HEK293 (cell line): Measurements from ENCODE around the gene RHOF.

Experiments used
- CTCF ChIA-PET: fragments of 350-600 bp; formaldehyde crosslinking; extraction: SDS; loops from one replicate; lab custom pipeline; 2021; ENCODE audit warnings: antibody characterized with exemption; lab: Yijun Ruan, JAX
- POLR2A ChIA-PET: fragments of 300-600 bp; formaldehyde crosslinking; extraction: SDS; loops from one replicate; lab custom pipeline; 2020; ENCODE audit warnings: antibody characterized with exemption, inconsistent platforms; lab: Yijun Ruan, JAX
- H3K27ac ChIP-seq: fragments of 200-500 bp; sonication (Bioruptor generic); 2 replicates; pipeline ENCODE4 v1.5.1; 2014; ENCODE audit warnings: low read depth, low read length, control low read depth, inconsistent platforms; ENCODE audit errors: extremely low read depth
- H3K36me3 ChIP-seq, 2 experiments: fragments of 200-500 bp in 1 of 2; sonication (Bioruptor generic) in 1 of 2; 1 replicate in 1 of 2; 2 replicates in 1 of 2; pipeline ENCODE4 v1.5.1; 2014 to 2017; ENCODE audit warnings: inconsistent platforms in 2 of 2, low read length in 2 of 2; ENCODE audit not compliant: control insufficient read depth in 2 of 2, insufficient read depth in 1 of 2
- H3K4me1 ChIP-seq: fragments of 200-500 bp; sonication (Bioruptor generic); 2 replicates; pipeline ENCODE4 v1.5.1; 2014; ENCODE audit warnings: mild to moderate bottlenecking, low read length, inconsistent platforms; ENCODE audit not compliant: control insufficient read depth, insufficient read depth
- H3K4me3 ChIP-seq: 2 replicates; pipeline ENCODE4 v1.5.1; 2011; ENCODE audit warnings: low read depth, mild to moderate bottlenecking, control low read depth, low read length, moderate library complexity
- H3K9me3 ChIP-seq: fragments of 200-500 bp; sonication (Bioruptor generic); 2 replicates; pipeline ENCODE4 v1.5.1; 2014; ENCODE audit warnings: low read depth, low read length, inconsistent platforms; ENCODE audit not compliant: control insufficient read depth, insufficient read depth
- HOXA7 ChIP-seq: sonication (generic); formaldehyde crosslinking; IDR thresholded peaks from 2 replicates; pipeline ENCODE4 v1.8.1; 2022; ENCODE audit warnings: missing genetic modification reagents, borderline replicate concordance
- KLF10 ChIP-seq: fragments of 450-650 bp; IDR thresholded peaks from 2 replicates; pipeline ENCODE4 v1.5.1; 2018; ENCODE audit warnings: missing biosample characterization, mild to moderate bottlenecking, missing genetic modification characterization
- PRDM1 ChIP-seq: fragments of 450-650 bp; formaldehyde crosslinking; IDR thresholded peaks from 2 replicates; pipeline ENCODE4; 2016; ENCODE audit warnings: missing biosample characterization, missing genetic modification characterization
- ZBTB17 ChIP-seq: fragments of 450-650 bp; formaldehyde crosslinking; IDR thresholded peaks from 2 replicates; pipeline ENCODE4 v1.5.1; 2016; ENCODE audit warnings: missing biosample characterization, missing genetic modification characterization
- ZNF184 ChIP-seq: fragments of 450-650 bp; IDR thresholded peaks from 2 replicates; pipeline ENCODE4 v1.5.1; 2018; ENCODE audit warnings: missing biosample characterization, mild to moderate bottlenecking, missing genetic modification characterization
- ZNF391 ChIP-seq: fragments of 450-650 bp; formaldehyde crosslinking; IDR thresholded peaks from 2 replicates; pipeline ENCODE4 v1.5.1; 2016; ENCODE audit warnings: low read depth, missing biosample characterization, missing genetic modification characterization, borderline replicate concordance
- ZNF394 ChIP-seq: fragments of 450-650 bp; formaldehyde crosslinking; IDR thresholded peaks from 2 replicates; pipeline ENCODE4 v1.5.1; 2016; ENCODE audit warnings: missing biosample characterization, missing genetic modification characterization, mild to moderate bottlenecking, moderate library complexity, borderline replicate concordance
- ZNF404 ChIP-seq: fragments of 450-650 bp; formaldehyde crosslinking; IDR thresholded peaks from 2 replicates; pipeline ENCODE4 v1.5.1; 2017; ENCODE audit warnings: missing biosample characterization, missing genetic modification characterization
- ZNF501 ChIP-seq: fragments of 450-650 bp; formaldehyde crosslinking; IDR thresholded peaks from 2 replicates; pipeline ENCODE4 v1.5.1; 2016; ENCODE audit warnings: missing biosample characterization, missing genetic modification characterization
- ZNF621 ChIP-seq: fragments of 450-650 bp; formaldehyde crosslinking; IDR thresholded peaks from 2 replicates; pipeline ENCODE4 v1.5.1; 2017; ENCODE audit warnings: missing biosample characterization, missing genetic modification characterization
- ZNF791 ChIP-seq: fragments of 450-650 bp; formaldehyde crosslinking; IDR thresholded peaks from 2 replicates; pipeline ENCODE4 v1.5.1; 2016; ENCODE audit warnings: missing biosample characterization, missing genetic modification characterization
- ZXDB ChIP-seq: fragments of 450-650 bp; formaldehyde crosslinking; IDR thresholded peaks from 2 replicates; pipeline ENCODE4 v1.5.1; 2016; ENCODE audit warnings: missing biosample characterization, missing genetic modification characterization
- TF ChIP-seq, protein P1 (sequence below): fragments of 450-650 bp; formaldehyde crosslinking; IDR thresholded peaks from 2 replicates; pipeline ENCODE4 v1.5.1; 2016; ENCODE audit warnings: missing biosample characterization, missing genetic modification characterization
- TF ChIP-seq, protein P2 (sequence below): fragments of 450-650 bp; formaldehyde crosslinking; IDR thresholded peaks from 2 replicates; pipeline ENCODE4 v1.5.1; 2016; ENCODE audit warnings: missing biosample characterization, missing genetic modification characterization
- TF ChIP-seq, protein P3 (sequence below): fragments of 450-650 bp; formaldehyde crosslinking; conservative IDR thresholded peaks from 2 replicates; pipeline ENCODE4 v1.5.1; 2016; ENCODE audit warnings: low read depth, missing biosample characterization, missing genetic modification characterization
- TF ChIP-seq, protein P4 (sequence below): fragments of 450-650 bp; formaldehyde crosslinking; IDR thresholded peaks from 2 replicates; pipeline ENCODE4 v1.5.1; 2016; ENCODE audit warnings: missing biosample characterization, missing genetic modification characterization
- TF ChIP-seq, protein P5 (sequence below): fragments of 450-650 bp; formaldehyde crosslinking; IDR thresholded peaks from 2 replicates; pipeline ENCODE4 v1.5.1; 2016; ENCODE audit warnings: missing biosample characterization, missing genetic modification characterization
- TF ChIP-seq, protein P6 (sequence below): fragments of 450-650 bp; formaldehyde crosslinking; IDR thresholded peaks from 2 replicates; pipeline ENCODE4 v1.5.1; 2016; ENCODE audit warnings: missing biosample characterization, missing genetic modification characterization
- TF ChIP-seq, protein P7 (sequence below): fragments of 450-650 bp; IDR thresholded peaks from 2 replicates; pipeline ENCODE4 v1.5.1; 2018; ENCODE audit warnings: missing biosample characterization, missing genetic modification characterization

The RHOF gene

DNA sequence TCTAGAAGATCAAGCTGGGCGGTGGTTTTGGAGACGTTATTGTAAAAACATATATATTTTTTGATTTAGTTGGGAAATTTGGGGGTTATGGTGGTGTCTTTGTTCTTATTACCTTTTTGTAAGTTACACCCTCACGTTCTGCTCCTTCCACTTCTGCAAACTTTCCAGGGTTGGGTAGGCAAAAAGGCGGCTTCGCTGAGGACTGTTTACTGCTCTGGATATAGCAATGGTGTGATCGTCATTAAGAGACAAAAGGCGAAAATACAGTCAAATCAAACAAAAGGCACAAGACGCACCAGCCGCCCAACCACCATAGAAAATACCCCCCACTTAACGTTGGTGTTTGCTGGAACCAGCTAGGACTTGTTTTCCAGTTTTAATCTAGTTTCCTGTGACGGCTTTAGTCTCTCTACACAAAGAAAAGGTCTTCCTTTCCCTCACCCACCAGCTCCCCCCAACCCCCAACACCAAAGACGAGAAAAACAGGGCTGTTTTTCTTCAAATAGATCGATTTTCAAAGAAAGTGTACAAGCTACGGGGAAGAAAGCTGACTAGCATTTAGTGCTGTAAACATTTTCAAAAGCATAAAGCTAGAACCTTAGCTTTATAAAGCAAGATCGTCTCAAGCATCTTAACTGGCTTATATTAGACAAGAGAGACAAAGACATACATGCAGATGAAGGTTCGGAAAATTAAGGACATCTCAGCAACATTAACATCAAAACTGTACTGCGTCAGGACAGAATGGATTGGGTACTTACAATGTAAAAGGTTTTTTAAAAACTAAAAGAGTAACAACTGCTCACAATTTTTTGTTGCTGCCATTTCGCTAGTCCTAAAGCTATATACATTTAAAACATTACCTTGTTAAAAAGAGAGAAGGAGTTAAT lies 8.4 kb upstream of the RHOF start (continued):
- TF ChIP-seq, protein P1, sequence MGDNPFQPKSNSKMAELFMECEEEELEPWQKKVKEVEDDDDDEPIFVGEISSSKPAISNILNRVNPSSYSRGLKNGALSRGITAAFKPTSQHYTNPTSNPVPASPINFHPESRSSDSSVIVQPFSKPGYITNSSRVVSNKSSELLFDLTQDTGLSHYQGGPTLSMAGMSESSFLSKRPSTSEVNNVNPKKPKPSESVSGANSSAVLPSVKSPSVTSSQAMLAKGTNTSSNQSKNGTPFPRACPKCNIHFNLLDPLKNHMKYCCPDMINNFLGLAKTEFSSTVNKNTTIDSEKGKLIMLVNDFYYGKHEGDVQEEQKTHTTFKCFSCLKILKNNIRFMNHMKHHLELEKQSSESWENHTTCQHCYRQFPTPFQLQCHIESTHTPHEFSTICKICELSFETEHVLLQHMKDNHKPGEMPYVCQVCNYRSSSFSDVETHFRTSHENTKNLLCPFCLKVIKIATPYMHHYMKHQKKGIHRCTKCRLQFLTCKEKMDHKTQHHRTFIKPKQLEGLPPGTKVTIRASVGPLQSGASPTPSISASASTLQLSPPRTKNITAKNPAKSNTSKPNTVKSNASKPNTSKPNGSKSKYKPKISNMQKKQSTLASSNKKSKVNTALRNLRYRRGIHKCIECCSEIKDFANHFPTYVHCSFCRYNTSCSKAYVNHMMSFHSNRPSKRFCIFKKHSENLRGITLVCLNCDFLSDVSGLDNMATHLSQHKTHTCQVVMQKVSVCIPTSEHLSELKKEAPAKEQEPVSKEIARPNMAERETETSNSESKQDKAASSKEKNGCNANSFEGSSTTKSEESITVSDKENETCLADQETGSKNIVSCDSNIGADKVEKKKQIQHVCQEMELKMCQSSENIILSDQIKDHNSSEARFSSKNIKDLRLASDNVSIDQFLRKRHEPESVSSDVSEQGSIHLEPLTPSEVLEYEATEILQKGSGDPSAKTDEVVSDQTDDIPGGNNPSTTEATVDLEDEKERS (tag by site-specific recombination), result no peak
- TF ChIP-seq, protein P2, sequence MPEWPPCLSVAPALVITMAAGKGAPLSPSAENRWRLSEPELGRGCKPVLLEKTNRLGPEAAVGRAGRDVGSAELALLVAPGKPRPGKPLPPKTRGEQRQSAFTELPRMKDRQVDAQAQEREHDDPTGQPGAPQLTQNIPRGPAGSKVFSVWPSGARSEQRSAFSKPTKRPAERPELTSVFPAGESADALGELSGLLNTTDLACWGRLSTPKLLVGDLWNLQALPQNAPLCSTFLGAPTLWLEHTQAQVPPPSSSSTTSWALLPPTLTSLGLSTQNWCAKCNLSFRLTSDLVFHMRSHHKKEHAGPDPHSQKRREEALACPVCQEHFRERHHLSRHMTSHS, result no peak
- TF ChIP-seq PRDM1 (tag by site-specific recombination) (peak; percentile 86), ZNF791 (no peak), KLF10 (tag by site-specific recombination) (0 out of 2 replicates have a peak, but pooled peaks have one; percentile 7), ZNF391 (tag by site-specific recombination) (0 out of 2 replicates have a peak, but pooled peaks have one; percentile 13), ZBTB17 (tag by site-specific recombination) (no peak), HOXA7 (no peak), ZNF501 (tag by site-specific recombination) (no peak)
- TF ChIP-seq, protein P3, sequence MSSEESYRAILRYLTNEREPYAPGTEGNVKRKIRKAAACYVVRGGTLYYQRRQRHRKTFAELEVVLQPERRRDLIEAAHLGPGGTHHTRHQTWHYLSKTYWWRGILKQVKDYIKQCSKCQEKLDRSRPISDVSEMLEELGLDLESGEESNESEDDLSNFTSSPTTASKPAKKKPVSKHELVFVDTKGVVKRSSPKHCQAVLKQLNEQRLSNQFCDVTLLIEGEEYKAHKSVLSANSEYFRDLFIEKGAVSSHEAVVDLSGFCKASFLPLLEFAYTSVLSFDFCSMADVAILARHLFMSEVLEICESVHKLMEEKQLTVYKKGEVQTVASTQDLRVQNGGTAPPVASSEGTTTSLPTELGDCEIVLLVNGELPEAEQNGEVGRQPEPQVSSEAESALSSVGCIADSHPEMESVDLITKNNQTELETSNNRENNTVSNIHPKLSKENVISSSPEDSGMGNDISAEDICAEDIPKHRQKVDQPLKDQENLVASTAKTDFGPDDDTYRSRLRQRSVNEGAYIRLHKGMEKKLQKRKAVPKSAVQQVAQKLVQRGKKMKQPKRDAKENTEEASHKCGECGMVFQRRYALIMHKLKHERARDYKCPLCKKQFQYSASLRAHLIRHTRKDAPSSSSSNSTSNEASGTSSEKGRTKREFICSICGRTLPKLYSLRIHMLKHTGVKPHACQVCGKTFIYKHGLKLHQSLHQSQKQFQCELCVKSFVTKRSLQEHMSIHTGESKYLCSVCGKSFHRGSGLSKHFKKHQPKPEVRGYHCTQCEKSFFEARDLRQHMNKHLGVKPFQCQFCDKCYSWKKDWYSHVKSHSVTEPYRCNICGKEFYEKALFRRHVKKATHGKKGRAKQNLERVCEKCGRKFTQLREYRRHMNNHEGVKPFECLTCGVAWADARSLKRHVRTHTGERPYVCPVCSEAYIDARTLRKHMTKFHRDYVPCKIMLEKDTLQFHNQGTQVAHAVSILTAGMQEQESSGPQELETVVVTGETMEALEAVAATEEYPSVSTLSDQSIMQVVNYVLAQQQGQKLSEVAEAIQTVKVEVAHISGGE, result peak; percentile 31
- TF ChIP-seq, protein P4, sequence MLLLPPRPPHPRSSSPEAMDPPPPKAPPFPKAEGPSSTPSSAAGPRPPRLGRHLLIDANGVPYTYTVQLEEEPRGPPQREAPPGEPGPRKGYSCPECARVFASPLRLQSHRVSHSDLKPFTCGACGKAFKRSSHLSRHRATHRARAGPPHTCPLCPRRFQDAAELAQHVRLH (tag by site-specific recombination), result no peak
- TF ChIP-seq, all 188 proteins: peak for 7

DNA sequence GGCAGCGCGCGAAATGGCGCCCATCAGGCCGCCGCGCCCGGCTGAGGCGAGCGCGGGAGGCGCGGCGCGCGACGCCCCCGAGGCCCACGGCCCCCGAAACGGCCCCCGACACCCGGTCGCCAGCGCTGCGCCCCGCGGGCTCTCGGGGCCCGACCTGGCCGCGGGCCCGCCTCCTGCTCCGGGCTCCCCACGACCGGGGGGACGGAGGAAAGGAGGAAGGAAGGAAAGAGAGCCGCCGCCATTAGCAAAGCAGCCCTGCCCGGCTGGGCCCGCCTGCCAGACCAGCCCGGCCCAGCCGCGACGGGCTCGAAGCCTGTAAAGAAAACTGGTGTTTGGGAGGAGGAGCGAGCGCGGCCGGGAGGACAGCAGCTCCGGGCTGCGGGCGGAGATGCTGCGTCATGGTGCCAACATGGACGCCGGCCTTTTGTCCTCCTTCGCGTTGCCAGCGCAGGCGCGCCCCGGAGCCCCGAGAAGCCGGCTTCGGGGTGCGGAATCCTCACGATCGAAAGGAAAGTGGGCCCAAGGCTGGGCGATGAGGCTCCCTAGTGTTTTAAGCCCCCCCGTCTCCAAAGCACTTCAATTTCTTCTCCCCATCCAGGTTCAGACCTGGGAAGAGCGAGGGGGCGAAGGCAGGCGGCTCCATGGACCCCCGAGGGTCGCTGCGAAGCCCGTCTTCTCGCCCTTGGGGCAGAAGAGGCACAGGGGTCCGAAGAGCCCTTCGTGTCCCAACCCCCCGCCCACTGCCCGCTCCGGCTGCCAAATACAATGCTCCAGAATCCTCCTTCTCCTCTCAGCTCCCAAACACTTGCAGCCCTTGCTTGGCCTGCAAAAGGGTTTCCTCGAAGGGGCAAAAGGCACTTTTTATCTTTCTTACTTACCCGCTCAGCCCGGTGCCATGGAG lies 7.5 kb upstream of the RHOF start:
- Histone ChIP-seq H3K4me3 (peak overlapping the region; percentile 71), H3K4me1 (peaks cover 22% of the 10 kb centered on the region), H3K27ac (peak overlapping the region; percentile 100), H3K9me3 (no peaks in the 10 kb centered on the region), H3K36me3 (peaks cover 0 to 19% of the 10 kb centered on the region in 2 experiments; a peak in 1 of 3 replicates)
- ChIA-PET POLR2A (interaction anchor here (1.4 to 8.9 kb wide), 5 partner anchors 8 to 88 kb away, joined by 3 to 165 read pairs (median 7); partner anchors contain the start of genes PSMD9 and TMEM120B), CTCF (interaction anchor here (0.5 to 4.4 kb wide), 5 partner anchors 11 to 1571 kb away, joined by 3 to 23 read pairs (median 5); no protein-coding TSS in a partner anchor)
- TF ChIP-seq, protein P5, sequence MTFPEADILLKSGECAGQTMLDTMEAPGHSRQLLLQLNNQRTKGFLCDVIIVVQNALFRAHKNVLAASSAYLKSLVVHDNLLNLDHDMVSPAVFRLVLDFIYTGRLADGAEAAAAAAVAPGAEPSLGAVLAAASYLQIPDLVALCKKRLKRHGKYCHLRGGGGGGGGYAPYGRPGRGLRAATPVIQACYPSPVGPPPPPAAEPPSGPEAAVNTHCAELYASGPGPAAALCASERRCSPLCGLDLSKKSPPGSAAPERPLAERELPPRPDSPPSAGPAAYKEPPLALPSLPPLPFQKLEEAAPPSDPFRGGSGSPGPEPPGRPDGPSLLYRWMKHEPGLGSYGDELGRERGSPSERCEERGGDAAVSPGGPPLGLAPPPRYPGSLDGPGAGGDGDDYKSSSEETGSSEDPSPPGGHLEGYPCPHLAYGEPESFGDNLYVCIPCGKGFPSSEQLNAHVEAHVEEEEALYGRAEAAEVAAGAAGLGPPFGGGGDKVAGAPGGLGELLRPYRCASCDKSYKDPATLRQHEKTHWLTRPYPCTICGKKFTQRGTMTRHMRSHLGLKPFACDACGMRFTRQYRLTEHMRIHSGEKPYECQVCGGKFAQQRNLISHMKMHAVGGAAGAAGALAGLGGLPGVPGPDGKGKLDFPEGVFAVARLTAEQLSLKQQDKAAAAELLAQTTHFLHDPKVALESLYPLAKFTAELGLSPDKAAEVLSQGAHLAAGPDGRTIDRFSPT (tag by site-specific recombination), result peak; percentile 27; the same call in 1 of the 2 replicates
- TF ChIP-seq ZNF621 (tag by site-specific recombination), result no peak
- TF ChIP-seq, protein P6, sequence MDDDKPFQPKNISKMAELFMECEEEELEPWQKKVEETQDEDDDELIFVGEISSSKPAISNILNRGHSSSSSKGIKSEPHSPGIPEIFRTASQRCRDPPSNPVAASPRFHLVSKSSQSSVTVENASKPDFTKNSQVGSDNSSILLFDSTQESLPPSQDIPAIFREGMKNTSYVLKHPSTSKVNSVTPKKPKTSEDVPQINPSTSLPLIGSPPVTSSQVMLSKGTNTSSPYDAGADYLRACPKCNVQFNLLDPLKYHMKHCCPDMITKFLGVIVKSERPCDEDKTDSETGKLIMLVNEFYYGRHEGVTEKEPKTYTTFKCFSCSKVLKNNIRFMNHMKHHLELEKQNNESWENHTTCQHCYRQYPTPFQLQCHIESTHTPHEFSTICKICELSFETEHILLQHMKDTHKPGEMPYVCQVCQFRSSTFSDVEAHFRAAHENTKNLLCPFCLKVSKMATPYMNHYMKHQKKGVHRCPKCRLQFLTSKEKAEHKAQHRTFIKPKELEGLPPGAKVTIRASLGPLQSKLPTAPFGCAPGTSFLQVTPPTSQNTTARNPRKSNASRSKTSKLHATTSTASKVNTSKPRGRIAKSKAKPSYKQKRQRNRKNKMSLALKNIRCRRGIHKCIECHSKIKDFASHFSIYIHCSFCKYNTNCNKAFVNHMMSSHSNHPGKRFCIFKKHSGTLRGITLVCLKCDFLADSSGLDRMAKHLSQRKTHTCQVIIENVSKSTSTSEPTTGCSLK, result no peak
- TF ChIP-seq, protein P7, sequence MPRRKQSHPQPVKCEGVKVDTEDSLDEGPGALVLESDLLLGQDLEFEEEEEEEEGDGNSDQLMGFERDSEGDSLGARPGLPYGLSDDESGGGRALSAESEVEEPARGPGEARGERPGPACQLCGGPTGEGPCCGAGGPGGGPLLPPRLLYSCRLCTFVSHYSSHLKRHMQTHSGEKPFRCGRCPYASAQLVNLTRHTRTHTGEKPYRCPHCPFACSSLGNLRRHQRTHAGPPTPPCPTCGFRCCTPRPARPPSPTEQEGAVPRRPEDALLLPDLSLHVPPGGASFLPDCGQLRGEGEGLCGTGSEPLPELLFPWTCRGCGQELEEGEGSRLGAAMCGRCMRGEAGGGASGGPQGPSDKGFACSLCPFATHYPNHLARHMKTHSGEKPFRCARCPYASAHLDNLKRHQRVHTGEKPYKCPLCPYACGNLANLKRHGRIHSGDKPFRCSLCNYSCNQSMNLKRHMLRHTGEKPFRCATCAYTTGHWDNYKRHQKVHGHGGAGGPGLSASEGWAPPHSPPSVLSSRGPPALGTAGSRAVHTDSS, result peak; percentile 8; the same call in 1 of the 2 replicates
- TF ChIP-seq ZXDB (tag by site-specific recombination), result peak; percentile 99
- peak; percentile 14; the same call in 1 of the 2 replicates for TF ChIP-seq ZNF394
- no peak for TF ChIP-seq ZNF404 (tag by site-specific recombination)
- no peak for TF ChIP-seq ZNF184
